A673 (cell line): ENCODE data around the gene UFD1.

ENCODE experiments used
- CTCF ChIP-seq: fragments of 300-800, 200-600 bp; sonication (generic); conservative IDR thresholded peaks from 2 replicates; pipeline ENCODE4 v1.5.1; 2017; ENCODE audit warnings: low read depth, mild to moderate bottlenecking, antibody characterized with exemption, low read length, moderate library complexity, mixed read lengths
- EZH2 ChIP-seq: fragments of 200-600 bp; sonication (generic); IDR thresholded peaks from 2 replicates; pipeline ENCODE4 v1.6.1; 2017; ENCODE audit warnings: borderline replicate concordance, low read depth, mild to moderate bottlenecking, mixed read lengths, antibody characterized with exemption, low read length; ENCODE audit not compliant: poor library complexity, severe bottlenecking

GRCh38 chr22:19522881-19523239, 43.9 kb upstream of the UFD1 start:
- TF ChIP-seq CTCF = no peak
- no peak for TF ChIP-seq EZH2
